Stimulated activated CD4-positive, alpha-beta T cell treated with anti-CD3 and anti-CD28 coated beads, Interleukin-15, amount 100 ng/mL, for 48 hours (primary cell): ENCODE measurements around the gene CXorf66.
"Not testable (repeated sequence)": the region's sequence is repeated elsewhere in the genome, so short reads cannot be mapped to it uniquely, and the experiment has no call there.

Experiments
- DNase-seq, 2 donors: peaks; one replicate each; pipeline ENCODE4 v3.0.0-alpha.2; 2020; ENCODE audit warnings: low read depth in 2 of 2

CXorf66 gene

GRCh38 chrX:139929876-139930275 lies 35.4 kb downstream of the CXorf66 start:
- no peak for DNase-seq

GRCh38 chrX:139924696-139925095 lies 40.6 kb downstream of the CXorf66 start:
- DNase-seq = no peak

GRCh38 chrX:139924069-139924695 lies 41.1 kb downstream of the CXorf66 start:
- DNase-seq = no peak

GRCh38 chrX:139921142-139921541 lies 44.2 kb downstream of the CXorf66 start:
- DNase-seq = not testable (repeated sequence)

GRCh38 chrX:139920316-139920715 lies 45.0 kb downstream of the CXorf66 start:
- no peak for DNase-seq

- no peak for DNase-seq
Measured at GRCh38 chrX:139914421-139914820, 50.9 kb downstream of the CXorf66 start.

- DNase-seq = no peak
Measured at GRCh38 chrX:139909712-139910111, 55.6 kb downstream of the CXorf66 start.

- DNase-seq = no peak
Measured at GRCh38 chrX:139907078-139907477, 58.2 kb downstream of the CXorf66 start.

GRCh38 chrX:139905743-139906142 lies 59.6 kb downstream of the CXorf66 start:
- DNase-seq = no peak
